Measurements from ENCODE around the gene ADCY5. TPM values are rescaled to one million over a fixed set of nuclear protein-coding genes. Genes with fewer than 3 reads are reported as not detected.

The ADCY5 gene
- total and polyA plus RNA-seq, 10 donors = 1.7 to 20.6 (median 11.7) TPM

DNA sequence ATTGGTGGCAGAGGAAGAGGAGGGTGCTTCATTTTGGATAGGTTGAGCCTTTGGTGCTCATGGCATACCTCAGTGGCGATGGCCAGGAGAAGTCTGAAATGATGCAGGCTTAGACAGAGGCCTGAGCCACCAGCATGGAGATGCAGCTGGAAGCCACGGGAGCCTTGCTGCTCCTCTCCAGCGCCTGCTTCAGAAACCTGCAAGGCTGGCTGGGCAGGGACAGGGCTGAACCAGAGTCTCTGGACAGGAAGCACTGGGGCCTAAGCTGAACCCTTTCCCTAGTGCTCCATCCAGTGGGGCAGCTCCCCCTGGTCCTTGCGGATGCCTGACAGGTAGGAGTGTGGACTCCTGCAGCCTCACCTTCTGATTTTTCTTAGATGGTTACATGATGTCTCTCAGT lies 36.7 kb upstream of the ADCY5 start:
- no peak for TF ChIP-seq POLR2A (IDR thresholded peaks at IDR 0.05)
- TF ChIP-seq POLR2AphosphoS5 (IDR thresholded peaks at IDR 0.05) = no peak
- TF ChIP-seq, protein P1, sequence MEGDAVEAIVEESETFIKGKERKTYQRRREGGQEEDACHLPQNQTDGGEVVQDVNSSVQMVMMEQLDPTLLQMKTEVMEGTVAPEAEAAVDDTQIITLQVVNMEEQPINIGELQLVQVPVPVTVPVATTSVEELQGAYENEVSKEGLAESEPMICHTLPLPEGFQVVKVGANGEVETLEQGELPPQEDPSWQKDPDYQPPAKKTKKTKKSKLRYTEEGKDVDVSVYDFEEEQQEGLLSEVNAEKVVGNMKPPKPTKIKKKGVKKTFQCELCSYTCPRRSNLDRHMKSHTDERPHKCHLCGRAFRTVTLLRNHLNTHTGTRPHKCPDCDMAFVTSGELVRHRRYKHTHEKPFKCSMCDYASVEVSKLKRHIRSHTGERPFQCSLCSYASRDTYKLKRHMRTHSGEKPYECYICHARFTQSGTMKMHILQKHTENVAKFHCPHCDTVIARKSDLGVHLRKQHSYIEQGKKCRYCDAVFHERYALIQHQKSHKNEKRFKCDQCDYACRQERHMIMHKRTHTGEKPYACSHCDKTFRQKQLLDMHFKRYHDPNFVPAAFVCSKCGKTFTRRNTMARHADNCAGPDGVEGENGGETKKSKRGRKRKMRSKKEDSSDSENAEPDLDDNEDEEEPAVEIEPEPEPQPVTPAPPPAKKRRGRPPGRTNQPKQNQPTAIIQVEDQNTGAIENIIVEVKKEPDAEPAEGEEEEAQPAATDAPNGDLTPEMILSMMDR (IDR thresholded peaks at IDR 0.05 in 8 of 11, conservative IDR thresholded peaks at IDR 0.05 in 3 of 11) = no peak
- Histone ChIP-seq H3K4me3 (no peak overlapping the region), H3K36me3 (peaks cover 0 to 3% (median 0%) of the 10 kb centered on the region in 6 donors), H3K27me3 (replicated peaks in 1 of 7) (no peaks in the 10 kb centered on the region), H3K27ac (no peak overlapping the region), H3K4me1 (peaks cover 0 to 12% (median 0%) of the 10 kb centered on the region in 6 donors), H3K9me3 (no peaks in the 10 kb centered on the region)
- DNase-seq = peak; percentile 64
- intact Hi-C loops (cut with DNase I; ENCODE audit: low total_unique reads) = no loop called here
- WGBS, 5 donors = 89 to 96% (median 91%) methylated on average over 4 of the region's 4 CpGs

DNA sequence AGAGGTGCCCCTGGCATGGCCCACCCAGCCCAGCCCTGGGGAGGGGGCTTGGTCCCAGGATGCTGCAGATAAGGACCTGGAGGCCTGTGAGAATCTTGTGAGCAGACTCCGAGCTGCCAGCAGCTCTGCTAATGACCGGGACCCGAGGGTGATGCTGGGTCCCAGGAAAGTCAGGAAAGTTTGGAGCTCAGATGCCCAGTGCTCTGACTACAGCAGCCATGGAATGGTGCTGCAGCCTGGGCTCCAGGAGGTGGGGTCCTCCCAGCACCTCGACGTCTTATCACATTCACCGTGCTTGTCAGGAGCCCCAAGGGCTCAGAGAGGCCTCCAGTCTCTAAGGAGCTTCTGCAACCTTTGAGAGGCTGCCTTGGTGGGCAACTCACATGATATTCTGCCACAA lies 34.3 kb upstream of the ADCY5 start:
- 90 to 97% (median 93%) methylated on average over 5 to 6 of the region's 6 CpGs for WGBS, 5 donors
- H3K9me3 ChIP-seq = no peaks in the 10 kb centered on the region
- TF ChIP-seq POLR2A (IDR thresholded peaks at IDR 0.05) (no peak), POLR2AphosphoS5 (IDR thresholded peaks at IDR 0.05) (no peak)
- TF ChIP-seq, protein P1 (IDR thresholded peaks at IDR 0.05 in 8 of 11, conservative IDR thresholded peaks at IDR 0.05 in 3 of 11) = no peak
- DNase-seq = peak; percentile 51
- no peaks in the 10 kb centered on the region for H3K36me3 ChIP-seq
- H3K4me1 ChIP-seq = peaks cover 0 to 5% (median 0%) of the 10 kb centered on the region in 6 donors
- H3K4me3 ChIP-seq = no peak overlapping the region
- H3K27me3 ChIP-seq (replicated peaks in 1 of 7) = peaks cover 0 to 12% (median 0%) of the 10 kb centered on the region in 7 donors
- intact Hi-C loops (cut with DNase I; ENCODE audit: low total_unique reads) = no loop called here
- H3K27ac ChIP-seq = no peak overlapping the region

GRCh38 chr3:123481722-123482457 lies 33.0 kb upstream of the ADCY5 start:
- TF ChIP-seq POLR2AphosphoS5 (IDR thresholded peaks at IDR 0.05) (no peak), POLR2A (IDR thresholded peaks at IDR 0.05) (no peak)
- TF ChIP-seq, protein P1 (IDR thresholded peaks at IDR 0.05 in 8 of 11, conservative IDR thresholded peaks at IDR 0.05 in 3 of 11) = no peak
- peak; percentile 51 for DNase-seq
- Histone ChIP-seq H3K36me3 (no peaks in the 10 kb centered on the region), H3K4me1 (peaks cover 0 to 5% (median 0%) of the 10 kb centered on the region in 6 donors), H3K4me3 (no peak overlapping the region), H3K27ac (no peak overlapping the region), H3K9me3 (no peaks in the 10 kb centered on the region), H3K27me3 (replicated peaks in 1 of 7) (peaks cover 0 to 13% (median 0%) of the 10 kb centered on the region in 7 donors)
- intact Hi-C loops (cut with DNase I; ENCODE audit: low total_unique reads) = no loop called here
- 89 to 97% (median 92%) methylated on average over 12 of the region's 12 CpGs for WGBS, 5 donors

GRCh38 chr3:123481071-123481470 lies 32.2 kb upstream of the ADCY5 start:
- DNase-seq = peak; percentile 49
- H3K27me3 ChIP-seq (replicated peaks in 1 of 7) = peaks cover 0 to 19% (median 0%) of the 10 kb centered on the region in 7 donors
- WGBS, 5 donors = 86 to 91% (median 90%) methylated on average over 7 of the region's 7 CpGs
- H3K9me3 ChIP-seq = no peaks in the 10 kb centered on the region
- intact Hi-C loops (cut with DNase I; ENCODE audit: low total_unique reads) = no loop called here
- TF ChIP-seq POLR2A (IDR thresholded peaks at IDR 0.05) = no peak
- TF ChIP-seq, protein P1 (IDR thresholded peaks at IDR 0.05 in 8 of 11, conservative IDR thresholded peaks at IDR 0.05 in 3 of 11) = no peak
- no peak for TF ChIP-seq POLR2AphosphoS5 (IDR thresholded peaks at IDR 0.05)
- H3K4me3 ChIP-seq = no peak overlapping the region
- no peak overlapping the region for H3K27ac ChIP-seq
- no peaks in the 10 kb centered on the region for H3K36me3 ChIP-seq
- H3K4me1 ChIP-seq = peaks cover 0 to 5% (median 0%) of the 10 kb centered on the region in 6 donors

Data from spleen (tissue), 11 donors.